Endothelial cell of umbilical vein (primary cell): ENCODE data around the gene IPO4.

Experiments used
- CTCF ChIP-seq, 2 donors: IDR thresholded peaks; 1 replicate in 1 of 2; 2 replicates in 1 of 2; pipeline ENCODE4 v1.5.1; 2011; ENCODE audit warnings: low read length in 2 of 2, mild to moderate bottlenecking in 2 of 2, moderate library complexity in 2 of 2, control low read depth in 1 of 2, inconsistent platforms in 1 of 2, low read depth in 1 of 2; ENCODE audit not compliant: insufficient read depth in 1 of 2; ENCODE audit errors: extremely low read depth in 1 of 2
- EZH2 ChIP-seq: IDR thresholded peaks from 2 replicates; pipeline ENCODE4 v1.6.1; 2012; ENCODE audit warnings: borderline replicate concordance, low read depth, mild to moderate bottlenecking, moderate library complexity, low read length, inconsistent platforms; ENCODE audit not compliant: severe bottlenecking
- GATA2 ChIP-seq: IDR thresholded peaks from 2 replicates; pipeline ENCODE4 v1.7.0; 2011; ENCODE audit warnings: low read depth, mild to moderate bottlenecking, moderate library complexity, mixed read lengths, low read length; ENCODE audit not compliant: insufficient read length, insufficient read depth
- JUN ChIP-seq: IDR thresholded peaks from 2 replicates; pipeline ENCODE4 v1.6.1; 2011; ENCODE audit warnings: borderline replicate concordance, low read depth; ENCODE audit not compliant: insufficient read length, insufficient read depth
- MYC ChIP-seq: IDR thresholded peaks from one replicate; pipeline ENCODE4 v1.6.1; 2011; ENCODE audit warnings: mild to moderate bottlenecking, low read depth, low read length
- POLR2A ChIP-seq: IDR thresholded peaks from 2 replicates; pipeline ENCODE4 v1.6.1; 2012; ENCODE audit warnings: low read depth, mild to moderate bottlenecking, control low read depth, low read length

GRCh38 chr14:24207104-24207551 is 18.5 kb upstream of the IPO4 start:
- TF ChIP-seq CTCF (IDR thresholded peaks at IDR 0.05; ENCODE audit: extremely low read depth in 1 of 2, insufficient read depth in 1 of 2, low read depth in 1 of 2, low read length in 2 of 2), result no peak
- TF ChIP-seq POLR2A, result no peak
- no peak for TF ChIP-seq GATA2
- TF ChIP-seq JUN, result no peak
- no peak for TF ChIP-seq EZH2
- no peak for TF ChIP-seq MYC
